NK-92 (cell line): ENCODE measurements around the gene TNF.

Experiments used
- DNase-seq: peaks from one replicate; lab custom pipeline; 2025; ENCODE audit not compliant: unreplicated experiment; lab: John Stamatoyannopoulos, UW

Gene TNF

GRCh38 chr6:31575335-31575901 lies at the start of gene TNF:
TNF (plus strand) TSS chr6:31575565; CDS start chr6:31575742, 177 bp downstream.
- DNase-seq, result no peak

GRCh38 chr6:31525932-31526591 lies 49.3 kb upstream of the TNF start:
- no peak for DNase-seq

GRCh38 chr6:31528307-31528777 lies 47.0 kb upstream of the TNF start:
- no peak for DNase-seq

- no peak for DNase-seq
These were observed 46.5 kb upstream of the TNF start, which contains the start of gene MCCD1 for GRCh38 chr6:31528821-31529328. MCCD1 (plus strand) TSS chr6:31528962; CDS start chr6:31529015, 53 bp downstream.

- no peak for DNase-seq
These were observed 45.8 kb upstream of the TNF start for GRCh38 chr6:31529329-31530150.

GRCh38 chr6:31530659-31531058 lies 44.7 kb upstream of the TNF start:
- DNase-seq, result no peak

GRCh38 chr6:31531162-31531561 lies 44.2 kb upstream of the TNF start:
- no peak for DNase-seq

- DNase-seq, result no peak
These were observed 43.4 kb upstream of the TNF start for GRCh38 chr6:31531771-31532643.

- no peak for DNase-seq
These were observed 42.5 kb upstream of the TNF start for GRCh38 chr6:31532644-31533454.

- no peak for DNase-seq
These were observed 41.9 kb upstream of the TNF start for GRCh38 chr6:31533455-31533841.

GRCh38 chr6:31534011-31534410 lies 41.4 kb upstream of the TNF start:
- DNase-seq, result no peak

- no peak for DNase-seq
These were observed 40.8 kb upstream of the TNF start for GRCh38 chr6:31534521-31535040.

- no peak for DNase-seq
These were observed 39.6 kb upstream of the TNF start for GRCh38 chr6:31535538-31536324.

- no peak for DNase-seq
These were observed 36.5 kb upstream of the TNF start for GRCh38 chr6:31538805-31539400.

- no peak for DNase-seq
These were observed 34.7 kb upstream of the TNF start for GRCh38 chr6:31540640-31541039.

GRCh38 chr6:31541059-31541657 lies 34.2 kb upstream of the TNF start:
- DNase-seq, result no peak

- no peak for DNase-seq
These were observed 33.5 kb upstream of the TNF start, which contains the start of gene DDX39B for GRCh38 chr6:31541658-31542521. DDX39B (minus strand) TSS chr6:31542003; CDS start chr6:31540532, 1,471 bp downstream.
